Gastroesophageal sphincter (tissue), 4 donors: Measurements from ENCODE around the gene DOC2A. TPM values are rescaled to one million over a fixed set of nuclear protein-coding genes. Genes with fewer than 3 reads are reported as not detected.

Experiments used
- ATAC-seq: fragments of 150-250 bp; one replicate; pipeline ENCODE4 v1.9.1; 2016; ENCODE audit warnings: mild to moderate bottlenecking, moderate library complexity
- H3K27ac ChIP-seq, 4 donors: fragments of 200-600 bp; sonication (generic) in 3 of 4; 1 replicate in 3 of 4; 2 replicates in 1 of 4; pipeline ENCODE4 v1.5.1; 2016 to 2019
- H3K27me3 ChIP-seq: fragments of 200-600 bp; sonication (generic); one replicate; pipeline ENCODE4 v1.5.1; 2019
- H3K36me3 ChIP-seq, 2 donors: fragments of 200-600 bp; sonication (generic); one replicate each; pipeline ENCODE4 v1.5.1; 2019; ENCODE audit warnings: control low read depth in 1 of 2
- H3K4me1 ChIP-seq, 3 donors: fragments of 200-600 bp; sonication (generic); 1 replicate in 2 of 3; 2 replicates in 1 of 3; pipeline ENCODE4 v1.5.1; 2016 to 2019; ENCODE audit warnings: control low read depth in 2 of 3
- H3K4me3 ChIP-seq, 2 donors: fragments of 200-600 bp; sonication (generic); one replicate each; pipeline ENCODE4 v1.5.1; 2019; ENCODE audit warnings: mild to moderate bottlenecking in 1 of 2, moderate library complexity in 1 of 2
- H3K9me3 ChIP-seq, 3 donors: fragments of 200-600 bp; sonication (generic); one replicate each; pipeline ENCODE4 v1.5.1; 2017 to 2019; ENCODE audit warnings: control low read depth in 2 of 3
- EP300 ChIP-seq: sonication (generic); formaldehyde crosslinking; IDR thresholded peaks from one replicate; pipeline ENCODE4 v1.6.1; 2017; ENCODE audit warnings: antibody characterized with exemption, mild to moderate bottlenecking
- POLR2A ChIP-seq, 2 donors: fragments of 450-650 bp; IDR thresholded peaks; one replicate each; pipeline ENCODE4 v1.6.1; 2017; ENCODE audit warnings: antibody characterized with exemption in 2 of 2, mild to moderate bottlenecking in 2 of 2, moderate library complexity in 1 of 2
- POLR2AphosphoS5 ChIP-seq: sonication (generic); formaldehyde crosslinking; IDR thresholded peaks from one replicate; pipeline ENCODE4 v1.6.1; 2017; ENCODE audit warnings: antibody characterized with exemption
- WGBS, 2 donors: methylation state at CpG; one replicate each; pipeline ENCODE4 v1.1.5; 2018; ENCODE audit warnings: low coverage in 1 of 2; 5-methylcytosine and 5-hydroxymethylcytosine counted together
- total RNA-seq, 4 donors: library from RNA; depleted of rRNA; stranded (reverse); fragments of >200 nt; gene quantifications; one replicate each; pipeline ENCODE4 v1.1.0, GENCODE V29; 2016
- TF ChIP-seq, protein P1 (sequence below), 4 experiments: fragments of 200-600 bp in 2 of 4; fragments of 450-650 bp in 2 of 4; sonication (generic) in 1 of 4; IDR thresholded peaks; one replicate each; pipeline ENCODE4 v1.5.1; 2017 to 2019; ENCODE audit warnings: antibody characterized with exemption in 4 of 4, mild to moderate bottlenecking in 2 of 4, moderate library complexity in 2 of 4

Gene DOC2A
- total RNA-seq, 4 donors from 2014 or later, result 0.77 to 0.81 (median 0.78) TPM; not detected in 1

DNA sequence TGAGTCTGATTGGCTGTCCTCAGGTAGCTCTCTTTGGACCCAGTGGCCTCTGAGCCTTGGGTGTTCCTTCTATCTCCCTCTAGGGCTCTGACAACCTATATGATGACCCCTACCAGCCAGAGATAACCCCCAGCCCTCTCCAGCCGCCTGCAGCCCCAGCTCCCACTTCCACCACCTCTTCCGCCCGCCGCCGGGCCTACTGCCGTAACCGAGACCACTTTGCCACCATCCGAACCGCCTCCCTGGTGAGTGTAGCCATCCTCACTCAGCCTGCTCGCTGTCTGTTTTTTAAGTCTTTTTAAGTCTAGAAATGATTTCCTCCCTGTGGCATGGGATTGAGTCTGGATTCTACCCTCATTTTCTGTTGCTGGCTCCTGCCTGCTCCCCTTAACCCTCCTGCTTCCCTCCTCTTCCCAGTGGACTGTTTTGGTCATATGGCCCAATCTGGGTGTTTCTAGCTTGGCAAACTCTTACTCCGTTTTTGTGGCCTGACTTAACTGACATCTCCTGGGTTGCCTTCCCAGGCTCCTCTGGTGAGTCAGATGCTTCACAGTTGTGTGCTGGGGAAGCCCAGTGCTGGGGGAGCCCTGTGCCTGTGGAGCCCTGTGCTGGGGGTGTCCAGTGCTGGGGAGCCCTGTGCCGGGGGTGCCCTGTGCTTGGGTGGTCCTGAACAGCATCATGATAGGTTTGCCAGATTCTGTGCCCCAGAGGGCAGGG lies 27.2 kb downstream of the DOC2A start:
- H3K27ac ChIP-seq, result no peak overlapping the region
- WGBS, 2 donors, result 79 to 90% methylated on average over 9 to 11 of the region's 12 CpGs
- no peaks in the 10 kb centered on the region for H3K9me3 ChIP-seq
- no peak for ATAC-seq
- peaks cover 0 to 100% of the 10 kb centered on the region in 2 donors for H3K36me3 ChIP-seq
- TF ChIP-seq, protein P1, sequence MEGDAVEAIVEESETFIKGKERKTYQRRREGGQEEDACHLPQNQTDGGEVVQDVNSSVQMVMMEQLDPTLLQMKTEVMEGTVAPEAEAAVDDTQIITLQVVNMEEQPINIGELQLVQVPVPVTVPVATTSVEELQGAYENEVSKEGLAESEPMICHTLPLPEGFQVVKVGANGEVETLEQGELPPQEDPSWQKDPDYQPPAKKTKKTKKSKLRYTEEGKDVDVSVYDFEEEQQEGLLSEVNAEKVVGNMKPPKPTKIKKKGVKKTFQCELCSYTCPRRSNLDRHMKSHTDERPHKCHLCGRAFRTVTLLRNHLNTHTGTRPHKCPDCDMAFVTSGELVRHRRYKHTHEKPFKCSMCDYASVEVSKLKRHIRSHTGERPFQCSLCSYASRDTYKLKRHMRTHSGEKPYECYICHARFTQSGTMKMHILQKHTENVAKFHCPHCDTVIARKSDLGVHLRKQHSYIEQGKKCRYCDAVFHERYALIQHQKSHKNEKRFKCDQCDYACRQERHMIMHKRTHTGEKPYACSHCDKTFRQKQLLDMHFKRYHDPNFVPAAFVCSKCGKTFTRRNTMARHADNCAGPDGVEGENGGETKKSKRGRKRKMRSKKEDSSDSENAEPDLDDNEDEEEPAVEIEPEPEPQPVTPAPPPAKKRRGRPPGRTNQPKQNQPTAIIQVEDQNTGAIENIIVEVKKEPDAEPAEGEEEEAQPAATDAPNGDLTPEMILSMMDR (IDR thresholded peaks at IDR 0.05), result no peak
- TF ChIP-seq POLR2AphosphoS5 (no peak), EP300 (no peak), POLR2A (IDR thresholded peaks at IDR 0.05) (no peak)
- no peaks in the 10 kb centered on the region for H3K27me3 ChIP-seq
- H3K4me1 ChIP-seq, result peaks cover 0 to 2% (median 0%) of the 10 kb centered on the region in 3 donors
- no peak overlapping the region for H3K4me3 ChIP-seq

DNA sequence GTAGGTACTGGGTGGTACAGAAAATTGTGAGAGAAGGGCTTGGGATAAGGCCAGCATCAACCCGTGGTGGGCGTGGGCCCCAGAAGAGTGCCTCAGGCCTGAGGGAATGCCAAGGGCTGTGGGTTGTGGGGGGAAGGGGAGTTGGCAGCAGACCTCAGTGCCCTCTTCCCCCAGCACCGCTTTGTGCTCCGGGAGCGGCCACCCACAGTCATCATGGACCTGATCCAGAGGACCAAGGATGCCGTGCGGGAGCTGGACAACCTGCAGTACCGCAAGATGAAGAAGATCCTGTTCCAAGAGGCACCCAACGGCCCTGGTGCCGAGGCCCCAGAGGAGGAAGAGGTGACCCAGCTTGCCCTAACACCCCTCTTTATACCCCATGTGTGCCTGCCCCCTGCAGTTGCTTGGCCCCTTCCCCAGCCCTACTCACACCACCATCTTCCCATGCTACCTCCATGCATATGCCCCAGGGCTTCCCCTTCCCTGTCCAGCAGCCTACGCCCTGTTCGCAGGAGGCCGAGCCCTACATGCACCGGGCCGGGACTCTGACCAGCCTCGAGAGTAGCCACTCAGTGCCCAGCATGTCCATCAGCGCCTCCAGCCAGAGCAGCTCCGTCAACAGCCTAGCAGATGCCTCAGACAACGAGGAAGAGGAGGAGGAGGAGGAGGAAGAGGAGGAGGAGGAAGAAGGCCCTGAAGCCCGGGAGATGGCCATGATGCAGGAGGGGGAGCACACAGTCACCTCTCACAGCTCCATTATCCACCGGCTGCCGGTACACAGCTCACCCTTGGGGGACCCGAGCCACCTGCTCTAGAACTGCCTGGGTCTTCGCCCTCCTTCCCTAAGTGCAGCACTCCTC lies 28.0 kb downstream of the DOC2A start:
- peaks cover 0 to 100% of the 10 kb centered on the region in 2 donors for H3K36me3 ChIP-seq

DNA sequence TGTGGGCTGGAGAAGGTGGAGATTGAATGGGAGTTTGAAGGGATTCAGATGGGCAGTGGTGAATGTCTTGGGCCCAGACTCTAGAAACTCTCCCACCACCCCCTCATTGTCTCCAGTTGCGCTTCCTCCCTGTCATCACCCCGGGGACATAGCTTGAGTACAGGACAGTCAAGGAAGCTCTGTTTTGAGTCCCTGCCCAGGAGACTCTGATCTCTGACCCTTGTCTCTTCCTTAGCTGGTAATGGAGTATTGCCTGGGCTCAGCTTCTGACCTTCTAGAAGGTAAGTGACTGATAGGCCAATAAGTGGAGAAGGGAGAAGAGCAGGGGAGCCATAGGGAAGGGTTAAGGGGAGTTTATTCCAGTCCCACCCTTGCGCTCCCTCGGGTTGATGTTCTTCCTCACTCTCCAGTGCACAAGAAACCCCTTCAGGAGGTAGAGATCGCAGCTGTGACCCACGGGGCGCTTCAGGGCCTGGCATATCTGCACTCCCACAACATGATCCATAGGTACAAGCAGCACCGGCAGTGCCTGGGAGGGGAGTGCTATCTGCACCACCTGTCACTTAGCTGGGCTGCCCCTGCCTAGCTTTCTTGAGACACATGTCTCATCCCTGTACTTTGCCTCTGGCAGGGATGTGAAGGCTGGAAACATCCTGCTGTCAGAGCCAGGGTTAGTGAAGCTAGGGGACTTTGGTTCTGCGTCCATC lies 32.1 kb downstream of the DOC2A start:
- TF ChIP-seq, protein P1 (IDR thresholded peaks at IDR 0.05), result no peak
- no peak for TF ChIP-seq EP300
- TF ChIP-seq POLR2A (IDR thresholded peaks at IDR 0.05), result no peak
- no peak for TF ChIP-seq POLR2AphosphoS5

More for the DNA sequence above, 28.0 kb downstream of the DOC2A start:
- Histone ChIP-seq H3K9me3 (no peaks in the 10 kb centered on the region), H3K27me3 (no peaks in the 10 kb centered on the region), H3K27ac (no peak overlapping the region), H3K4me1 (peaks cover 0 to 9% (median 4%) of the 10 kb centered on the region in 3 donors), H3K4me3 (no peak overlapping the region)
- TF ChIP-seq POLR2AphosphoS5 (no peak), EP300 (no peak), POLR2A (IDR thresholded peaks at IDR 0.05) (no peak)
- TF ChIP-seq, protein P1 (IDR thresholded peaks at IDR 0.05), result no peak
- ATAC-seq, result no peak
- 59 to 83% methylated on average over 6 to 8 of the region's 24 CpGs for WGBS, 2 donors

DNA sequence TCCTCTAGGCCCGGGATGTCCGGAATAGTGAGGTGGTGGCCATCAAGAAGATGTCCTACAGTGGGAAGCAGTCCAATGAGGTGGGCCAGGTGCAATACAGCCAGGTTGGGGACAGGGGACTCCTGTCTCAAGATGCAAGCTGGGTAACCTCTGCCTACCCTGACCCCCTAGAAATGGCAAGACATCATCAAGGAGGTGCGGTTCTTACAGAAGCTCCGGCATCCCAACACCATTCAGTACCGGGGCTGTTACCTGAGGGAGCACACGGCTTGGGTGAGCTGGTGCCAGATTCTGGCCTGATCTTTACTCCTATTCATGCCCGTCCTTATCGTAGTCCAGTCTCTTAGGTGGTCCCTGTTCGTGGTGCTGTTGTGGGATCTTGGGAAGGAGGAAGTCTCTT lies 32.7 kb downstream of the DOC2A start:
- Histone ChIP-seq H3K9me3 (no peaks in the 10 kb centered on the region), H3K27ac (peak overlapping the region in 3 of 4 donors; percentile 18 to 94 (median 92)), H3K4me3 (no peak overlapping the region), H3K27me3 (no peaks in the 10 kb centered on the region), H3K4me1 (peaks cover 5 to 49% (median 31%) of the 10 kb centered on the region in 3 donors), H3K36me3 (peaks cover 0 to 57% of the 10 kb centered on the region in 2 donors)
- 80 to 100% methylated on average over 1 of the region's 9 CpGs for WGBS, 2 donors
- ATAC-seq, result no peak
- TF ChIP-seq EP300 (no peak), POLR2A (IDR thresholded peaks at IDR 0.05) (no peak), POLR2AphosphoS5 (no peak)
- TF ChIP-seq, protein P1 (IDR thresholded peaks at IDR 0.05), result no peak

More for the DNA sequence above, 32.1 kb downstream of the DOC2A start:
- peaks cover 5 to 46% (median 28%) of the 10 kb centered on the region in 3 donors for H3K4me1 ChIP-seq
- no peak overlapping the region for H3K4me3 ChIP-seq
- H3K36me3 ChIP-seq, result peaks cover 0 to 63% of the 10 kb centered on the region in 2 donors
- H3K9me3 ChIP-seq, result no peaks in the 10 kb centered on the region
- no peak for ATAC-seq
- no peaks in the 10 kb centered on the region for H3K27me3 ChIP-seq
- peak overlapping the region in 1 of 4 donors; percentile 92 for H3K27ac ChIP-seq
- WGBS, 2 donors, result 60 to 89% methylated on average over 1 to 4 of the region's 9 CpGs
